ENCODE data around the gene ATP8A2. TPM values are rescaled to one million over a fixed set of nuclear protein-coding genes. Genes with fewer than 3 reads are reported as not detected.

ATP8A2 gene
- total and polyA plus RNA-seq, 11 donors: 0.01 to 0.29 (median 0.05) TPM; not detected in 2

- ATAC-seq (no peak), DNase-seq (no peak)
- H3K4me3 ChIP-seq: no peak overlapping the region
- TF ChIP-seq POLR2A (IDR thresholded peaks at IDR 0.05) (no peak), CTCF (IDR thresholded peaks at IDR 0.05) (no peak)
- intact Hi-C loops (cut with DNase I): no loop called here
- H3K9me3 ChIP-seq: no peaks in the 10 kb centered on the region
- H3K27me3 ChIP-seq: peaks cover 0 to 44% (median 6%) of the 10 kb centered on the region in 9 donors
- WGBS, 4 donors: 56 to 66% (median 63%) methylated on average over 2 of the region's 2 CpGs
- no peaks in the 10 kb centered on the region for H3K4me1 ChIP-seq
- H3K36me3 ChIP-seq: no peaks in the 10 kb centered on the region
- no peak overlapping the region for H3K27ac ChIP-seq
Observed at GRCh38 chr13:25578526-25578925, 206.8 kb downstream of the ATP8A2 start.

GRCh38 chr13:25579221-25579620 is 207.4 kb downstream of the ATP8A2 start:
- WGBS, 4 donors: 86 to 91% (median 89%) methylated on average over 8 of the region's 8 CpGs
- intact Hi-C loops (cut with DNase I): no loop called here
- peaks cover 0 to 41% (median 6%) of the 10 kb centered on the region in 9 donors for H3K27me3 ChIP-seq

GRCh38 chr13:25581351-25581750 is 209.6 kb downstream of the ATP8A2 start:
- 72 to 73% (median 72%) methylated on average over 2 of the region's 2 CpGs for WGBS, 4 donors
- no peak for TF ChIP-seq POLR2A (IDR thresholded peaks at IDR 0.05)
- TF ChIP-seq CTCF (IDR thresholded peaks at IDR 0.05): no peak
- DNase-seq: no peak
- H3K27me3 ChIP-seq: peaks cover 0 to 41% (median 6%) of the 10 kb centered on the region in 9 donors
- intact Hi-C loops (cut with DNase I): no loop called here
- H3K27ac ChIP-seq: no peak overlapping the region
- H3K4me3 ChIP-seq: no peak overlapping the region
- ATAC-seq: no peak
- no peaks in the 10 kb centered on the region for H3K9me3 ChIP-seq
- no peaks in the 10 kb centered on the region for H3K4me1 ChIP-seq
- no peaks in the 10 kb centered on the region for H3K36me3 ChIP-seq

More at GRCh38 chr13:25579221-25579620, 207.4 kb downstream of the ATP8A2 start:
- no peak overlapping the region for H3K4me3 ChIP-seq
- H3K27ac ChIP-seq: no peak overlapping the region
- H3K36me3 ChIP-seq: no peaks in the 10 kb centered on the region
- H3K9me3 ChIP-seq: no peaks in the 10 kb centered on the region
- ATAC-seq: no peak
- no peak for TF ChIP-seq CTCF (IDR thresholded peaks at IDR 0.05)
- no peak for TF ChIP-seq POLR2A (IDR thresholded peaks at IDR 0.05)
- DNase-seq: no peak
- no peaks in the 10 kb centered on the region for H3K4me1 ChIP-seq

GRCh38 chr13:25584087-25584486 is 212.3 kb downstream of the ATP8A2 start:
- ATAC-seq (no peak), DNase-seq (no peak)
- no peaks in the 10 kb centered on the region for H3K9me3 ChIP-seq
- intact Hi-C loops (cut with DNase I): no loop called here
- H3K36me3 ChIP-seq: no peaks in the 10 kb centered on the region
- 56 to 84% (median 74%) methylated on average over 6 of the region's 6 CpGs for WGBS, 4 donors
- no peak overlapping the region for H3K4me3 ChIP-seq
- TF ChIP-seq CTCF (IDR thresholded peaks at IDR 0.05): no peak
- TF ChIP-seq POLR2A (IDR thresholded peaks at IDR 0.05): no peak
- H3K27me3 ChIP-seq: peaks cover 0 to 52% (median 6%) of the 10 kb centered on the region in 9 donors
- H3K27ac ChIP-seq: no peak overlapping the region
- no peaks in the 10 kb centered on the region for H3K4me1 ChIP-seq

All from heart left ventricle (tissue), 16 donors.